ENCODE data around the gene STARD3.

The STARD3 gene

GRCh38 chr17:39618246-39618913 lies 18.6 kb upstream of the STARD3 start:
- in situ Hi-C loops (cut with HindIII; ENCODE audit: low sequenced_read_pairs), result loop anchor here (10.0 kb wide), 1 partner anchor 56 kb away; no protein-coding TSS in a partner anchor

- in situ Hi-C loops (cut with HindIII; ENCODE audit: low sequenced_read_pairs), result loop anchor here (10.0 kb wide), 1 partner anchor 56 kb away; no protein-coding TSS in a partner anchor
These were observed 17.8 kb upstream of the STARD3 start for GRCh38 chr17:39618956-39619785.

GRCh38 chr17:39619786-39620101 lies 17.2 kb upstream of the STARD3 start:
- in situ Hi-C loops (cut with HindIII; ENCODE audit: low sequenced_read_pairs), result loop anchor here (10.0 kb wide), 1 partner anchor 55 kb away; no protein-coding TSS in a partner anchor

- in situ Hi-C loops (cut with HindIII; ENCODE audit: low sequenced_read_pairs), result no loop called here
These were observed 15.2 kb upstream of the STARD3 start for GRCh38 chr17:39621523-39622379.

GRCh38 chr17:39622380-39623006 lies 14.5 kb upstream of the STARD3 start:
- in situ Hi-C loops (cut with HindIII; ENCODE audit: low sequenced_read_pairs), result no loop called here

GRCh38 chr17:39623356-39623950 lies 13.5 kb upstream of the STARD3 start:
- in situ Hi-C loops (cut with HindIII; ENCODE audit: low sequenced_read_pairs), result no loop called here

GRCh38 chr17:39624313-39624712 lies 12.6 kb upstream of the STARD3 start:
- in situ Hi-C loops (cut with HindIII; ENCODE audit: low sequenced_read_pairs), result no loop called here

- in situ Hi-C loops (cut with HindIII; ENCODE audit: low sequenced_read_pairs), result no loop called here
These were observed 11.7 kb upstream of the STARD3 start for GRCh38 chr17:39625198-39625785.

GRCh38 chr17:39626171-39627046 lies 10.5 kb upstream of the STARD3 start, which contains the start of gene PPP1R1B:
Gene PPP1R1B, plus strand, starts transcription at chr17:39626952. Its CDS starts 441 bp downstream, at chr17:39627393.
- in situ Hi-C loops (cut with HindIII; ENCODE audit: low sequenced_read_pairs), result no loop called here

- in situ Hi-C loops (cut with HindIII; ENCODE audit: low sequenced_read_pairs), result no loop called here
These were observed 9.8 kb upstream of the STARD3 start for GRCh38 chr17:39627047-39627711.

- in situ Hi-C loops (cut with HindIII; ENCODE audit: low sequenced_read_pairs), result no loop called here
These were observed 9.0 kb upstream of the STARD3 start for GRCh38 chr17:39627712-39628516.

GRCh38 chr17:39628655-39629493 lies 8.1 kb upstream of the STARD3 start:
- in situ Hi-C loops (cut with HindIII; ENCODE audit: low sequenced_read_pairs), result no loop called here

GRCh38 chr17:39629494-39629880 lies 7.5 kb upstream of the STARD3 start:
- in situ Hi-C loops (cut with HindIII; ENCODE audit: low sequenced_read_pairs), result no loop called here

- in situ Hi-C loops (cut with HindIII; ENCODE audit: low sequenced_read_pairs), result no loop called here
These were observed 7.0 kb upstream of the STARD3 start for GRCh38 chr17:39629898-39630297.

- in situ Hi-C loops (cut with HindIII; ENCODE audit: low sequenced_read_pairs), result no loop called here
These were observed 5.5 kb upstream of the STARD3 start for GRCh38 chr17:39631403-39631802.

- in situ Hi-C loops (cut with HindIII; ENCODE audit: low sequenced_read_pairs), result no loop called here
These were observed 4.6 kb upstream of the STARD3 start for GRCh38 chr17:39632153-39632941.

All from endothelial cell of hepatic sinusoid (primary cell).